NT2/D1 (cell line): ENCODE data around the gene CAMTA1.

ENCODE experiments used
- YY1 ChIP-seq: IDR thresholded peaks from 2 replicates; pipeline ENCODE4 v1.6.1; 2011; ENCODE audit not compliant: insufficient read length, insufficient read depth
- ZNF274 ChIP-seq: IDR thresholded peaks from 2 replicates; pipeline ENCODE4 v1.6.1; 2011; ENCODE audit warnings: mild to moderate bottlenecking, low read depth, low read length

GRCh38 chr1:7584157-7584556 lies 798.9 kb downstream of the CAMTA1 start:
- TF ChIP-seq YY1 (no peak), ZNF274 (no peak)
